Left lung (tissue), 10 donors: ENCODE measurements around the gene CDCA4. TPM values are rescaled to one million over a fixed set of nuclear protein-coding genes. Genes with fewer than 3 reads are reported as not detected.

ENCODE experiments used
- ATAC-seq: fragments of 200-7000 bp; cut with Tn5 transposase; one replicate; pipeline ENCODE4 v1.9.1; 2020; ENCODE audit warnings: moderate library complexity
- DNase-seq, 4 donors: peaks; one replicate each; pipeline ENCODE4 v3.0.0-alpha.2; 2013 to 2020
- H3K27ac ChIP-seq, 2 donors: fragments of 200-600 bp; sonication (generic) in 1 of 2; one replicate each; pipeline versions ENCODE4 v1.5.0 to v1.8.0; 2020 to 2021
- H3K27me3 ChIP-seq, 2 donors: fragments of 200-600 bp; sonication (generic) in 1 of 2; one replicate each; pipeline versions ENCODE4 v1.5.0 to v1.8.0; 2020 to 2021
- H3K36me3 ChIP-seq, 2 donors: fragments of 200-600 bp; sonication (generic) in 1 of 2; one replicate each; pipeline versions ENCODE4 v1.5.0 to v1.8.0; 2020 to 2021
- H3K4me1 ChIP-seq, 2 donors: fragments of 200-600 bp; one replicate each; pipeline ENCODE4 v1.8.0; 2021
- H3K4me3 ChIP-seq, 2 donors: fragments of 200-600 bp; sonication (generic) in 1 of 2; one replicate each; pipeline versions ENCODE4 v1.5.0 to v1.8.0; 2020 to 2021; ENCODE audit warnings: mild to moderate bottlenecking in 1 of 2
- H3K9me3 ChIP-seq, 2 donors: fragments of 200-600 bp; sonication (generic) in 1 of 2; one replicate each; pipeline versions ENCODE4 v1.5.0 to v1.8.0; 2020 to 2021
- intact Hi-C, 2 donors: fragments of 100-400 bp; cut with DNase I; formaldehyde crosslinking; loops; one replicate each; pipeline versions ENCODE4 v1.11.2 to v1.14.2; 2022
- polyA plus RNA-seq, 6 donors: library from polyadenylated mRNA; unstranded; fragments of 120-200 nt; gene quantifications; one replicate each; pipeline ENCODE4 v1.2.1, GENCODE V29; 2013; ENCODE audit not compliant: insufficient read length in 6 of 6
- total RNA-seq, 2 donors: library from RNA; stranded (reverse); fragmentation: NEBNext Ultra II Directional; extraction: Animal tissue kit (Norgen Biotek cat#: 25700); gene quantifications; one replicate each; pipeline ENCODE4 v1.2.1, GENCODE V29; 2021
- TF ChIP-seq, protein P1 (sequence below), 2 donors: fragments of 200-600 bp; sonication (generic) in 1 of 2; IDR thresholded peaks; one replicate each; pipeline versions ENCODE4 v1.5.0 to v1.8.0; 2021; ENCODE audit warnings: antibody characterized with exemption in 2 of 2
- donor health status: DM: no; HTN: yes; CAD: no.
- donor health status: DM: no; HTN: no; CAD: no.

CDCA4 gene
- total and polyA plus RNA-seq, 8 donors: 9.4 to 30.6 (median 20.5) TPM

DNA sequence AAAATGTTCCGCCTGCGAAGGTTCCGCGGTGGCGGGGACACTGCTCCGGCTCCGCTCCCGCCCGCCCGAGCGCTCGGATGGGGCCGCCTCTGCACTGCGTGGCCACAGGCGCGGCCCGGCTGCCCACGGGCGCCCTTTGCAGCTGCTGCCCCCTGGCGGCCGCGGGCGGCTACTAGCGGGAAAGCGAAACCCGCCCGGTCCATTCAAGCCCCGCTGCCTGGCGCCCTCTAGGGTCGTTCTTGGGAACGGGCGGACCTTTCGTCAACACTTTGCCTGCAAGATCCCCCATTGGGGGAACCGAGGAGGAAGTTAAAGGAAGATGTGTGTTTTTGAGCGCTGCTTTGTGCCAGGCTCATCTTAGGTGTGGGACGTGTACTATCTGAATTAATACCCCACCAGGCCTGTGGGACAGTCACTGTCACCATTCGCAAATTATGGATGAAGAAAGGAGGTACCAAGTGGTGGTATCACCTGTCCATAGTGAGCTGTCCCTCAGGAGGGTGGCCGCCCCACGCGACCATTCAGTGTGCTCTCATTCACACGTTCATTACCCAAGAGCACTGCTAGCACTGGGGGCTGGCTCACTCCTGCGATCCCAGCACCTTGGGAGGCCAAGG is 24.9 kb upstream of the CDCA4 start:
- Histone ChIP-seq H3K4me3 (no peak overlapping the region), H3K27me3 (no peaks in the 10 kb centered on the region), H3K27ac (no peak overlapping the region), H3K36me3 (peaks cover 0 to 33% of the 10 kb centered on the region in 2 donors), H3K9me3 (no peaks in the 10 kb centered on the region), H3K4me1 (peaks cover 0 to 13% of the 10 kb centered on the region in 2 donors)
- DNase-seq: peak; percentile 78 to 100 (median 91)
- TF ChIP-seq, protein P1, sequence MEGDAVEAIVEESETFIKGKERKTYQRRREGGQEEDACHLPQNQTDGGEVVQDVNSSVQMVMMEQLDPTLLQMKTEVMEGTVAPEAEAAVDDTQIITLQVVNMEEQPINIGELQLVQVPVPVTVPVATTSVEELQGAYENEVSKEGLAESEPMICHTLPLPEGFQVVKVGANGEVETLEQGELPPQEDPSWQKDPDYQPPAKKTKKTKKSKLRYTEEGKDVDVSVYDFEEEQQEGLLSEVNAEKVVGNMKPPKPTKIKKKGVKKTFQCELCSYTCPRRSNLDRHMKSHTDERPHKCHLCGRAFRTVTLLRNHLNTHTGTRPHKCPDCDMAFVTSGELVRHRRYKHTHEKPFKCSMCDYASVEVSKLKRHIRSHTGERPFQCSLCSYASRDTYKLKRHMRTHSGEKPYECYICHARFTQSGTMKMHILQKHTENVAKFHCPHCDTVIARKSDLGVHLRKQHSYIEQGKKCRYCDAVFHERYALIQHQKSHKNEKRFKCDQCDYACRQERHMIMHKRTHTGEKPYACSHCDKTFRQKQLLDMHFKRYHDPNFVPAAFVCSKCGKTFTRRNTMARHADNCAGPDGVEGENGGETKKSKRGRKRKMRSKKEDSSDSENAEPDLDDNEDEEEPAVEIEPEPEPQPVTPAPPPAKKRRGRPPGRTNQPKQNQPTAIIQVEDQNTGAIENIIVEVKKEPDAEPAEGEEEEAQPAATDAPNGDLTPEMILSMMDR (IDR thresholded peaks at IDR 0.05): peak; percentile 100
- peak; percentile 97 for ATAC-seq
- intact Hi-C loops: loop anchor here in 1 of 2 donors (5.0 to 10.0 kb wide), 2 partner anchors 69 to 151 kb away; partner anchors contain the start of gene AHNAK2

DNA sequence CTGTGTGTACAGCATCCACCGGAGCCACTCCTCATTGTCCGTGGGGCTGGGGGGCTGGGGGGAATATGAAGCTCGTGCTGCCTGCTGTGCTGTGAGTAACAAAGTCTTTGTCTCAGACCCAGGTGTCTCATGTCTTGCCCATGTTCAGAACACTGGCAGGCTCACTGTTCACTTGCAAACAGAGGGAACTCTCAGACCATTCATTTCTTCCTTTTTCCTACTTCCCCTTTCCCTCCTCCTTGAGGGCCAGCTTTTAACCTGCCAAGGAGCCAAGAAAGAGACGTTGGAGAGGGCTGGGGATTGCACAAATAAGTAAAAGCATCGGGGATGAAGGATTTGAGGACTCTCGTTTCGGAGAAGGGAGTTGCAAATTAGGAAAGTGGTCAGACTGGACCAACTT is 22.8 kb upstream of the CDCA4 start:
- intact Hi-C loops: loop anchor here in 1 of 2 donors (10.0 kb wide), 1 partner anchor 149 kb away; no protein-coding TSS in a partner anchor

DNA sequence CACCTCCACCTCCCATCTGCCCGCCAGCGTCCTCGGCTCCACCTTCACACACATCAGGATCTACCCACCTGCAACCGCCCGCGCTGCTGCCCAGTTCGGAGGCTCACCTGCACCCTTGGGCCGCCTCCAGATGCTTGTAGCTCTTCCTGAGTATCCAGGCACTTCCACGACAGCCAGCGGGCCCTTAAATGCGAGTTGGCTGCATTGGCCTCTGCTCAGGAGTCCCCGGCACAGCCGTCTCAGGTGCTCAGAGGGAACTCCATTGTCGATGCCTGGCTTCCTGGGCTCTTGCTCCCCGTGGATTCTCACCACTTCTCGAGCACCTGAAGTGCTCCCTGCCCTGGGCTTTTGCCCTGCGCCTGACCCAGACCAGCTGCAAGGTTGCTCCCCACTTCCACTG is 21.9 kb upstream of the CDCA4 start:
- Histone ChIP-seq H3K9me3 (no peaks in the 10 kb centered on the region), H3K4me1 (peaks cover 0 to 13% of the 10 kb centered on the region in 2 donors), H3K4me3 (no peak overlapping the region), H3K27ac (no peak overlapping the region), H3K36me3 (peaks cover 0 to 6% of the 10 kb centered on the region in 2 donors), H3K27me3 (no peaks in the 10 kb centered on the region)
- no peak for ATAC-seq
- TF ChIP-seq, protein P1 (IDR thresholded peaks at IDR 0.05): no peak
- DNase-seq: peak in 1 of 4 donors; percentile 57
- intact Hi-C loops: loop anchor here in 1 of 2 donors (10.0 kb wide), 1 partner anchor 148 kb away; no protein-coding TSS in a partner anchor

More for the DNA sequence above, 22.8 kb upstream of the CDCA4 start:
- TF ChIP-seq, protein P1 (IDR thresholded peaks at IDR 0.05): no peak
- Histone ChIP-seq H3K9me3 (no peaks in the 10 kb centered on the region), H3K36me3 (peaks cover 0 to 12% of the 10 kb centered on the region in 2 donors), H3K27ac (no peak overlapping the region), H3K4me3 (no peak overlapping the region), H3K4me1 (peaks cover 0 to 13% of the 10 kb centered on the region in 2 donors), H3K27me3 (no peaks in the 10 kb centered on the region)
- DNase-seq: peak in 1 of 4 donors; percentile 33
- ATAC-seq: peak; percentile 3

DNA sequence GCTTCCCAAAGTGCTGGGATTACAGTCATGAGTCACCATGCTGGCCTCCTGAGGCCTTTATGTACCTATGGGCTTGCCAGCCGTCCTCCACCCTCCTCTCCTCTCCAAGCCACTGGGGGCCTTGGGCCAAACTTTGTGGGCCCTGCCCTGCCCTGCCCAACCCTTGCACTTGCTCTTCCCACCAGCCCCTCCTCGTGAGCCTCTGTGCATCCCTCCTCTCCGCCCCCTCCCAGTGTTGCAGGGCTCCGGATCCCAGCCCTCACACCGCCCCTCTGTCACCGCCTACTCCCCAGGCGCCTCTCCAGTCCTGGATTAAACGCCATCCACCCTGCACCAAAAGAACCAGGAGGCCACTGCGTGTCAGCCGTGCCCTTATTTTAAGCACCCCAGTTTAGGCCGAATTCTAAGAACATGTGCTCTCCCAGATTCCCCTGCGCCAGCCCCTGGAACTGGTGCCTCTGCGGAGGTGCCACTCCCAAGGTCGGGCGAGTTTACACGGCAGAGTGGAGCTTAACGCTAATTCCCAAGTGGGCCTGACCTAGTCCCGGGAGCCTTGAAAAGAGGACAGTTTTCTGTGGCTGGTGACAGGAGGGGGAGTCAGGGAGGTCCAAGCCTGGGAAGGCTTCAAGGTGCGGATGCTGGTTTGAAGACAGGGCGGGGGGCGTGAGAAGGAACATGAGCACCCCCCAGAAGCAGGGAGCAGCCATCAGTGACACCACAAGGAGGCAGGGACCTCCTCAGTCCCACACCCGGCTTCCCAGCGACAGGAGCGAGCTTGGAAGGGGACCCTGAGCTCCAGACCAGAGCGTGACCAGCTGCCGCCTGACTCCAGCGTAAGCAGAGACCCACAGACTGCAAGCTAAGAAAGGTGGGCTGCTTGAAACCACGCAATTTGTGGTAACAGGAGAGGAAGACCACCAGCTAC is 21.2 kb upstream of the CDCA4 start:
- DNase-seq: peak in 1 of 4 donors; percentile 37
- Histone ChIP-seq H3K4me3 (no peak overlapping the region), H3K9me3 (no peaks in the 10 kb centered on the region), H3K4me1 (peaks cover 0 to 13% of the 10 kb centered on the region in 2 donors), H3K27ac (no peak overlapping the region), H3K27me3 (no peaks in the 10 kb centered on the region), H3K36me3 (no peaks in the 10 kb centered on the region)
- ATAC-seq: no peak
- TF ChIP-seq, protein P1 (IDR thresholded peaks at IDR 0.05): no peak
- intact Hi-C loops: loop anchor here in 1 of 2 donors (10.0 kb wide), 1 partner anchor 147 kb away; no protein-coding TSS in a partner anchor
